Muscle of leg (tissue), 11 donors: ENCODE data around the gene STAB2. TPM values are rescaled to one million over a fixed set of nuclear protein-coding genes. Genes with fewer than 3 reads are reported as not detected.
A peak's percentile ranks its signal among the peaks of the same experiment; 100 is the strongest.

Source experiments
- DNase-seq: peaks from one replicate; pipeline ENCODE4 v3.0.0; 2013
- H3K27ac ChIP-seq: one replicate; pipeline ENCODE4 v1.5.1; 2013; ENCODE audit warnings: mild to moderate bottlenecking, low read length, control low read depth
- H3K27me3 ChIP-seq: one replicate; pipeline ENCODE4 v1.6.1; 2013; ENCODE audit warnings: low read length; ENCODE audit not compliant: control insufficient read depth, insufficient read depth
- H3K36me3 ChIP-seq: one replicate; pipeline ENCODE4 v1.6.1; 2013; ENCODE audit warnings: low read length; ENCODE audit not compliant: control insufficient read depth, insufficient read depth
- H3K4me1 ChIP-seq: one replicate; pipeline ENCODE4 v1.6.1; 2013; ENCODE audit warnings: low read length; ENCODE audit not compliant: control insufficient read depth, insufficient read depth
- H3K4me3 ChIP-seq: one replicate; pipeline ENCODE4 v1.5.1; 2013; ENCODE audit warnings: low read length, control low read depth
- H3K9me3 ChIP-seq: replicated peaks from 2 replicates; pipeline ENCODE4 v1.6.1; 2013; ENCODE audit warnings: low read depth, low read length; ENCODE audit not compliant: control insufficient read depth
- WGBS: methylation state at CpG from one replicate; pipeline ENCODE4 v1.1.5; 2013; ENCODE audit warnings: missing lambda C conversion rate; ENCODE audit not compliant: insufficient coverage; 5-methylcytosine and 5-hydroxymethylcytosine counted together
- polyA plus RNA-seq, 8 donors: library from polyadenylated mRNA; unstranded; fragments of 120-200 nt; gene quantifications; one replicate each; pipeline versions ENCODE4 v1.2.1 to v1.2.3, GENCODE V29; 2013; ENCODE audit warnings: inconsistent platforms in 1 of 8, low replicate concordance in 1 of 8; ENCODE audit not compliant: insufficient read length in 8 of 8, insufficient read depth in 1 of 8
- total RNA-seq: library from RNA; stranded (reverse); fragments of 120-200 nt; gene quantifications from one replicate; pipeline ENCODE4 v1.2.4, GENCODE V29; 2013

STAB2 gene
- total and polyA plus RNA-seq, 9 donors = 0.86 to 6.0 (median 2.5) TPM

DNA sequence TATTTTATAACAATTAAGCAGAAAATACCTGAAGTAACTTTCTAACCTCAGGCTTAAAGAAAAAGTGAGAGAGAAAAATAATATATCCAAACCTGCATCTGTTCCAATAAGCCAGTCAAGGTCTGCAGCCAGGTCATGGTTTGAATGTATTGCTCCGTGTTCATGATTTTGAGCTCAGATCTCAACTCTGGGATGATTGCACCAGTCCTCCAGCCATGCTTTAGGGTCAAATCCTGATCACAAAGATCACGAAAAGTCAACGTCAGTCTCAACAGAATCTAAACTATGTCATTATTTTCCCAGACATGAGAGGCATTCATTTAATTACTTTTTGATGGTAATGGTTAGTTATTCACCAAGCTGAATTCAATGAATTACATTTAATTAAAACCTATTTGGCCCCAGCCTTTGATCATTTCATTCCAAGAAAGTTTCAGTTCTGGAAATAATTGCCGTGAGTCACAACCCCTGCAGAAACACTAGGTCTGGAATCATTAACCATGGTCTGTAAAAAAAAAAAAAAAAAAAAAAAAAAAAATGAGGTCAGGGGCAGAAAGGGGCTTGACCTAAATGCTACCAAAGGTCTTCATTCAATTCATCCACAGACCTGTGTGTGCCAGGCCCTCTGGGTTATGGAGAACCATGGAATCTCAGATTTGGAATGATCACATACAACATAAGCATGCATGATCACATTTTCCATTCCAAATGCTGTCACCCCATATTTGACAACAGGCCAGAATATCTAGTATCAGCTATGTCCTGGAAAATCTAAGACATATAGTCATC is 198.4 kb downstream of the STAB2 start:
- Histone ChIP-seq H3K27ac (no peak overlapping the region), H3K36me3 (peaks cover 10% of the 10 kb centered on the region), H3K9me3 (no peaks in the 10 kb centered on the region), H3K27me3 (no peaks in the 10 kb centered on the region), H3K4me1 (peaks cover 15% of the 10 kb centered on the region), H3K4me3 (no peak overlapping the region)
- peak; percentile 48 for DNase-seq
- WGBS = 60% methylated on average over 1 of the region's 4 CpGs

- H3K9me3 ChIP-seq = no peaks in the 10 kb centered on the region
- H3K4me1 ChIP-seq = peaks cover 15% of the 10 kb centered on the region
- H3K4me3 ChIP-seq = no peak overlapping the region
- H3K27ac ChIP-seq = peak overlapping the region; percentile 20
- no peaks in the 10 kb centered on the region for H3K27me3 ChIP-seq
- no peak for DNase-seq
- H3K36me3 ChIP-seq = peaks cover 10% of the 10 kb centered on the region
These were observed 199.1 kb downstream of the STAB2 start for GRCh38 chr12:103786201-103786600.

GRCh38 chr12:103791350-103791920 is 204.4 kb downstream of the STAB2 start:
- Histone ChIP-seq H3K36me3 (peaks cover 23% of the 10 kb centered on the region), H3K27ac (no peak overlapping the region), H3K9me3 (no peaks in the 10 kb centered on the region), H3K27me3 (no peaks in the 10 kb centered on the region), H3K4me3 (no peak overlapping the region), H3K4me1 (no peaks in the 10 kb centered on the region)
- 80% methylated on average over 8 of the region's 10 CpGs for WGBS
- no peak for DNase-seq

DNA sequence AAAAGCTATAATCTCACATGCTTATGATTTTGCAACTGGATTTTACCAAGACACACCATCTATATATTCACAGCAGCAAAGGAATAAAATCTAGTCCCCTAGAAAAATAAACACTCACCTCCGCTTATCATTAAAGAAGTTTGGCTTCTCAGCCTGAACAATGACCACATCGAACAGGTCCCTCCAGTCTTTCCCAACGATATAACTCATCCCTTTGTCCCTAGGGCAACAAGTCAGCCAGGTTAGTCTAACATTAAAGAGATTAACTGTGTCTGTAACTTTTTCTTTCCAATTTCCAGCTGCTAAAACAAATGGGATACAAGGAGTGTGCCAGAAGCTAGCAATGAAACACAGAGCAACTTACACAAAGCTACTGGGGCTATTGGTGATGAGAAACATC is 206.0 kb downstream of the STAB2 start:
- H3K9me3 ChIP-seq = no peaks in the 10 kb centered on the region
- no peaks in the 10 kb centered on the region for H3K4me1 ChIP-seq
- 100% methylated on average over 1 of the region's 3 CpGs for WGBS
- no peak for DNase-seq
- no peak overlapping the region for H3K4me3 ChIP-seq
- H3K27ac ChIP-seq = no peak overlapping the region
- H3K27me3 ChIP-seq = no peaks in the 10 kb centered on the region
- H3K36me3 ChIP-seq = peaks cover 22% of the 10 kb centered on the region

DNA sequence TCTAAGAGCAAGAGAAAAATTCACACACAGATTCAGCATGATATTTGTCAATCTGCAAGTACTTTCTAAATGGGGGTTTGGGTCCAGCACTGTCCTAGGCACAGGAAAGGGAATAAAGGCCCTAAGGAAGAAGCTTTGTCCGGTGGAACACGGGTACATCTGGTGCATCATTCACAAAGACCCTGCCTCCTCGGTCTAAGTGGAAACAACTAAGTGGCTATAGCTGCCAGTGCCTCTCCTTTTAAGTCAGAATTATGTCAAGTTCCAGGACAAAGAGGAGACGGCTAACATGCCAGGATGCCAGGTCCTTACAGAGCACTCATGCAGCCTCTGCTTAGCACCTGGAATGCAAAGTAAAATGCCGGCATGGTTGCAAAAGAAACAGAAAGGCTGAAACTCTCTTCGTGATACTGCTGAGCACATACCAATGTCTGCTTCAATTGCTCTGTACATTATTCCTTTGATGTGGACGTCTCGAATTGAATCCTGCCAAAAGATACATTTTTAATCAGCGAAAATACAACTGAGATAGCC is 206.5 kb downstream of the STAB2 start:
- Histone ChIP-seq H3K9me3 (no peaks in the 10 kb centered on the region), H3K4me1 (no peaks in the 10 kb centered on the region), H3K4me3 (no peak overlapping the region), H3K36me3 (peaks cover 22% of the 10 kb centered on the region), H3K27me3 (no peaks in the 10 kb centered on the region), H3K27ac (no peak overlapping the region)
- DNase-seq = no peak
- WGBS = 66% methylated on average over 5 of the region's 9 CpGs

DNA sequence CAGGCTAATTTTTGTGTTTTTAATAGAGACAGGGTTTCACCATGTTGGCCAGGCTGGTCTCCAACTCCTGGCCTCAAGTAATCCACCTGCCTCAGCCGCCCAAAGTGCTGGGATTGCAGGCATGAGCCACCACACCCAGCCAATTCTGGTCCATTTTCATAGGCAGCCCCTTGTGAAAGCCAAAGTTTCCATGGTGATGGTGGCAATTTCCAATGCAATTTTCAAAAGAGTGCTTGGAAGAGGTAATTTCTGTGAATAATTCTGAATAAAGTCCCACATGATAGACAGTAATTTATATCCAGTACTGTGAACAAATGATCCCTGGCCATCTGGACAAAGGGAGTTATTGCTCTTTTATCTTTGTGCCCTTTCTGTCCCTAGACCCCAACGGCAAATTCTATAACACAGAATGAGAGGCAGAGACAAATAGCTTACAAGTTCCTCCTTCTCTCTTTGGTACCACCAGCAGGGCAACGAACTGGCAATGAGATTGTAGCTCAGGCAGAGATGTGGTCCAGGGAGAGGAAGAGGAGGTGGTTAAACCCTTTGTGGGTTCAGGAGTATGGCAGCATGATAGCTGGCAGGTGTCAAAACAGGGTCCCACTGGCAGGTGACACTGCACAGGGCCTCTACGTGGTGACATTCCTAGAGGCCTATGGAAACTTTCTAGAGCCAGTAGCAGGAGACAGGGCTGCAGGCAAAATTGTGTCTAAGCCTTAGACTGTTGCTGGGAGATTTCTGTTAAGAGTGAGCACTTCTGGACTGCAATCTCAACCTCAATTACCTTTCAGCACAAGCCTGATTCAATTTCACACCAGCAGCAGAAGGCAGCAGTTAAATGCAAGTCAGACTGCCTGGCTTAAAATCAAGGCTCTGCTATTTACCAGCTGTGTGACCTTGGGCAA is 207.5 kb downstream of the STAB2 start:
- Histone ChIP-seq H3K36me3 (peaks cover 22% of the 10 kb centered on the region), H3K4me1 (no peaks in the 10 kb centered on the region), H3K4me3 (no peak overlapping the region), H3K27ac (no peak overlapping the region), H3K9me3 (no peaks in the 10 kb centered on the region), H3K27me3 (no peaks in the 10 kb centered on the region)
- 75% methylated on average over 2 of the region's 4 CpGs for WGBS
- no peak for DNase-seq

- WGBS = 20% methylated on average over 1 of the region's 4 CpGs
- DNase-seq = no peak
- no peaks in the 10 kb centered on the region for H3K9me3 ChIP-seq
- H3K36me3 ChIP-seq = peaks cover 5% of the 10 kb centered on the region
- no peaks in the 10 kb centered on the region for H3K27me3 ChIP-seq
- peaks cover 23% of the 10 kb centered on the region for H3K4me1 ChIP-seq
- H3K27ac ChIP-seq = no peak overlapping the region
- H3K4me3 ChIP-seq = no peak overlapping the region
These were observed 211.5 kb downstream of the STAB2 start for GRCh38 chr12:103798586-103798985.

GRCh38 chr12:103799504-103799856 is 212.4 kb downstream of the STAB2 start:
- Histone ChIP-seq H3K27me3 (no peaks in the 10 kb centered on the region), H3K9me3 (no peaks in the 10 kb centered on the region), H3K36me3 (peaks cover 2% of the 10 kb centered on the region), H3K27ac (no peak overlapping the region), H3K4me3 (no peak overlapping the region), H3K4me1 (peaks cover 23% of the 10 kb centered on the region)
- no peak for DNase-seq
- no CpG with 5 or more reads among the region's 4 CpGs for WGBS

- 35% methylated on average over 4 of the region's 16 CpGs for WGBS
- H3K27ac ChIP-seq = peak overlapping the region; percentile 78
- no peaks in the 10 kb centered on the region for H3K27me3 ChIP-seq
- H3K4me1 ChIP-seq = peaks cover 23% of the 10 kb centered on the region
- H3K9me3 ChIP-seq = no peaks in the 10 kb centered on the region
- peak; percentile 89 for DNase-seq
- peaks cover 2% of the 10 kb centered on the region for H3K36me3 ChIP-seq
- H3K4me3 ChIP-seq = no peak overlapping the region
These were observed 213.0 kb downstream of the STAB2 start for GRCh38 chr12:103799857-103800771.
